GM19099 (cell line): Measurements from ENCODE around the gene F2RL1.

Experiments used
- POLR2A ChIP-seq: IDR thresholded peaks from 3 replicates; pipeline ENCODE4 v1.6.1; 2011; ENCODE audit warnings: low read depth; ENCODE audit not compliant: insufficient read length; ENCODE audit errors: extremely low read depth

Gene F2RL1

GRCh38 chr5:76836181-76836580 is 17.4 kb downstream of the F2RL1 start:
- no peak for TF ChIP-seq POLR2A

GRCh38 chr5:76836585-76836984 is 17.8 kb downstream of the F2RL1 start:
- no peak for TF ChIP-seq POLR2A

- no peak for TF ChIP-seq POLR2A
Measured at GRCh38 chr5:76838481-76839261, 19.8 kb downstream of the F2RL1 start.

DNA sequence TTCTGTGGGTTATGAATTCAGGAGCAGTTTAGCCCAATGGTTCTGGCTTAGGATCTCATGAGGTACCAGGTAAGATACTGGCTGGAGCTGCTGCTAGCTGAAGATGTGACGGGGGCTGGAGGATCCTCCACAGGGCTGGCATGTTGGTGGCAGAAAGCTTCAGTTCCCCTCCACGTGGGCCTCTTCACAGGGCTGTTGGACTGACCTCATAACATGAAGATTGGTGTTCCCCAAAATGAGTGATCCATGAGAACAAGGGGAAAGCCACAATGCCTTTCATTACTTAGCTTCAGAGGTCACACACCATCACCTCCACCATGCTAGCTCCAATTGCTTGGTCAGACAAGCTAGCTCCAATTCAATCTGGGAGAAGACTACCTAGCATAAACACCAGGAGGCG is 22.5 kb downstream of the F2RL1 start:
- TF ChIP-seq POLR2A: no peak

- no peak for TF ChIP-seq POLR2A
Measured at GRCh38 chr5:76845890-76846289, 27.1 kb downstream of the F2RL1 start.

GRCh38 chr5:76849419-76850291 is 30.8 kb downstream of the F2RL1 start, which contains the start of gene S100Z:
TSS of gene S100Z (plus strand) at chr5:76850014. CDS start at chr5:76875360, 25,346 bp downstream.
- TF ChIP-seq POLR2A: no peak

DNA sequence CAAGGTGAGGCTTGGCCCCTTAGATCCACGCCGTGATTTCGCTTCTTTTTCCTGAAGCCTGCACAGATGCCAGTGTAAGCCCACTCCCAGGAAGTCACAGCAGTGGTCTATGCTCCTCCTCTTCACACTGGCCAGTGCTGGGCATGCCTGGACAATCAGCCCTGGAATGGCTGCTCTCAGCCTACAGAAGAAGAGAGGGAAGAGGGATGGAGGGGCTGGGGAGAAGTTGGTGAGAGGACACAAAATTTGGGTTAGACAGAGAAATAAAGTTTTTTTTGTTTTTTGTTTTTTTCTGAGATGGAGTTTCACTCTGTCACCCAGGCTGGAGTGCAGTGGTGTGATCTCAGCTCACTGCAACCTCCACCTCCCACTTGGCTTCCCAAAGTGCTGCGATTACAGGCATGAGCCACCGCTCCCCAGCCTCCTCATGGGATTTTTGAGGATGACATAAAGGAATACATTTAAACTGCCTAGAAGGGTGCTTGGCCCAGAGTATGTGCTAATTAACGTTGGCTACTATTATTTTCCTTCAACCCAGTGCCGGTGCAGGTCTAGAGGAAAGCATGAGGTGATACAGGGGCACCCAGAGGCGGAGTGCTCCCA is 31.8 kb downstream of the F2RL1 start:
- TF ChIP-seq POLR2A: no peak

- TF ChIP-seq POLR2A: no peak
Measured at GRCh38 chr5:76851728-76852369, 33.0 kb downstream of the F2RL1 start.

GRCh38 chr5:76852772-76853171 is 33.9 kb downstream of the F2RL1 start:
- no peak for TF ChIP-seq POLR2A

- TF ChIP-seq POLR2A: no peak
Measured at GRCh38 chr5:76854644-76855043, 35.8 kb downstream of the F2RL1 start.

- TF ChIP-seq POLR2A: no peak
Measured at GRCh38 chr5:76855961-76856360, 37.1 kb downstream of the F2RL1 start.

DNA sequence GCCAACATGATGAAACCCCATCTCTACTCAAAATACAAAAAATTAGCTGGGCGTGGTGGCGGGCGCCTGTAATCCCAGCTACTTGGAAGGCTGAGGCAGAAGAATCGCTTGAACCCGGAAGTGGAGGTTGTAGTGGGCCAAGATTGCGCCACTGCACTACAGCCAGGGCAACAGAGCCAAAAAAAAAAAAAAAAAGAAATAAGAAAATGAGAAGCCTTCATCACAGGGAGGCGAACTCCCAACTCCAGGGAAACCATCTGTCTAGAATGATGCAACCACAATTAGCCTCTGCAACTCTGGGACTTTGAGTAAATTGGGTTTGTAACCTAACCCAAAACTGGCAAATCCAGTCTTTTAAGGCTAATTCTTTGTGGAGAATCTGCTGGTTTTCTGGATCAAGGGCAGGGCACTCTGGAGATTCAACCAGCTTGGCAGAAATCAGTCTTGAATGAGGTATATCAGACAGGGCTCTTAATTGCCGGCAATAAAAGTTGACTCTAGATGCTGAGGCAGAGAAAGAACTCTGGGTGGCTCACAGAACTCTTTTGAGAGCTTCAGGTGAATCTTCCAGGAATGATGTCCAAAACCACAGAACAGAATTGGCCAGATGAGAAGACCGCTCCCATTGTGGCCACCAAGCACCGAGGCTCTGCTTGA is 40.9 kb downstream of the F2RL1 start:
- TF ChIP-seq POLR2A: no peak

- TF ChIP-seq POLR2A: no peak
Measured at GRCh38 chr5:76861612-76862011, 42.8 kb downstream of the F2RL1 start.

DNA sequence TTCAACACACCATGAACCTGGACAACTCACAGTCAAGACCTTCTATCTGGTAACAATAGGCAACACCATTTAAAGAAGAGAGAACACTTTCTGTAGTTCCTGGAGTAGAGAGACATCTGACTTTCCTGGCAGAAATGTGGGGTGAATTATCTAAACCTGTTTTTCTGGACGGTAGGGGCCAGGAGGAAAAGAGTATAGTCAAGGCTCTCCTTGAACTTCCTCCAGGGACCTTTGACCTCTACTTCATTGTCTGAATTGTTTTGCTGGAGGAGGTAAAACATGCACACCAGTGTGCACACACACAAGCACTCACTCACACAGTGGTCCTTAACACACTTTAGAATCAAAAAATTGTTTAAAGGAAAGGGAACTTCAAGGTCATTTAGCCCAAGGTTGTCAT is 44.2 kb downstream of the F2RL1 start:
- no peak for TF ChIP-seq POLR2A
